OCI-LY3 (cell line): ENCODE results near the gene PIGC.

Experiments
- H2AFZ ChIP-seq: fragments of 200-600, 300-600 bp; shearing (Covaris generic); 2 replicates; pipeline ENCODE4 v1.6.0; 2014; ENCODE audit warnings: antibody characterized with exemption, low read depth, low read length
- H3K27ac ChIP-seq: fragments of 200-600, 300-600 bp; sonication (generic); 2 replicates; pipeline ENCODE4 v1.5.1; 2014; ENCODE audit warnings: mild to moderate bottlenecking, low read length, moderate library complexity, mixed read lengths
- H3K27me3 ChIP-seq: fragments of 200-600, 300-600 bp; sonication (generic); 2 replicates; pipeline ENCODE4 v1.6.1; 2014; ENCODE audit warnings: low read depth, low read length, mixed read lengths
- H3K36me3 ChIP-seq: fragments of 200-600, 300-600 bp; sonication (generic); replicated peaks from 2 replicates; pipeline ENCODE3; 2014; ENCODE audit warnings: low read depth, low read length, mixed read lengths
- H3K4me1 ChIP-seq: fragments of 300-600, 200-600 bp; sonication (generic); 2 replicates; pipeline ENCODE4 v1.6.1; 2014; ENCODE audit warnings: low read length, mixed read lengths
- H3K4me2 ChIP-seq: fragments of 200-600, 300-600 bp; sonication (generic); 2 replicates; pipeline ENCODE4 v1.6.1; 2014; ENCODE audit warnings: low read length, mixed read lengths
- H3K4me3 ChIP-seq: fragments of 300-600, 200-600 bp; sonication (generic); 2 replicates; pipeline ENCODE4 v1.5.1; 2014; ENCODE audit warnings: antibody characterized with exemption, mild to moderate bottlenecking, low read length, moderate library complexity
- H3K79me2 ChIP-seq: fragments of 300-600, 200-600 bp; shearing (Covaris generic); 2 replicates; pipeline ENCODE4 v1.6.1; 2014; ENCODE audit warnings: mild to moderate bottlenecking, low read length, mixed read lengths
- H3K9ac ChIP-seq: fragments of 300-600, 200-600 bp; shearing (Covaris generic); 2 replicates; pipeline ENCODE4 v1.6.0; 2014; ENCODE audit warnings: mild to moderate bottlenecking, low read length, moderate library complexity
- H3K9me3 ChIP-seq: fragments of 200-600, 300-600 bp; shearing (Covaris generic); 2 replicates; pipeline ENCODE4 v1.6.1; 2014; ENCODE audit warnings: low read length, mixed read lengths; ENCODE audit not compliant: insufficient read depth
- H4K20me1 ChIP-seq: fragments of 200-600, 300-600 bp; sonication (generic); 2 replicates; pipeline ENCODE4 v1.6.1; 2016; ENCODE audit warnings: low read length, mixed read lengths; ENCODE audit not compliant: insufficient read depth
- CTCF ChIP-seq: fragments of 200-600, 300-600 bp; sonication (generic); IDR thresholded peaks from 2 replicates; pipeline ENCODE4 v1.5.1; 2014; ENCODE audit warnings: antibody characterized with exemption, low read length, low read depth
- EZH2phosphoT487 ChIP-seq: fragments of 200-600 bp; shearing (Covaris generic); IDR thresholded peaks from 2 replicates; pipeline ENCODE4 v1.6.1; 2018; ENCODE audit warnings: antibody characterized with exemption, mixed run types, low read depth

PIGC gene

GRCh38 chr1:172469717-172470116, 25.8 kb upstream of the PIGC start:
- no peak overlapping the region for H3K9ac ChIP-seq
- H3K79me2 ChIP-seq: no peaks in the 10 kb centered on the region
- no peaks in the 10 kb centered on the region for H3K9me3 ChIP-seq
- H3K4me2 ChIP-seq: no peak overlapping the region
- no peak overlapping the region for H3K4me3 ChIP-seq
- TF ChIP-seq CTCF (no peak), EZH2phosphoT487 (no peak)
- no peak overlapping the region for H3K27ac ChIP-seq
- no peaks in the 10 kb centered on the region for H4K20me1 ChIP-seq
- no peaks in the 10 kb centered on the region for H3K36me3 ChIP-seq
- no peaks in the 10 kb centered on the region for H3K27me3 ChIP-seq
- H3K4me1 ChIP-seq: no peaks in the 10 kb centered on the region
- H2AFZ ChIP-seq: no peak overlapping the region

GRCh38 chr1:172468296-172468695, 24.4 kb upstream of the PIGC start:
- Histone ChIP-seq H3K27me3 (no peaks in the 10 kb centered on the region), H3K4me3 (no peak overlapping the region), H3K4me1 (no peaks in the 10 kb centered on the region), H3K36me3 (no peaks in the 10 kb centered on the region), H4K20me1 (no peaks in the 10 kb centered on the region), H2AFZ (no peak overlapping the region), H3K79me2 (no peaks in the 10 kb centered on the region), H3K27ac (no peak overlapping the region), H3K9ac (no peak overlapping the region), H3K4me2 (no peak overlapping the region), H3K9me3 (no peaks in the 10 kb centered on the region)
- TF ChIP-seq CTCF (no peak), EZH2phosphoT487 (no peak)

- H3K4me1 ChIP-seq: no peaks in the 10 kb centered on the region
- no peak overlapping the region for H3K4me2 ChIP-seq
- H3K9ac ChIP-seq: no peak overlapping the region
- H3K27me3 ChIP-seq: no peaks in the 10 kb centered on the region
- H3K4me3 ChIP-seq: no peak overlapping the region
- no peak overlapping the region for H2AFZ ChIP-seq
- H3K9me3 ChIP-seq: no peaks in the 10 kb centered on the region
- TF ChIP-seq CTCF (no peak), EZH2phosphoT487 (no peak)
- H3K36me3 ChIP-seq: no peaks in the 10 kb centered on the region
- H4K20me1 ChIP-seq: no peaks in the 10 kb centered on the region
- no peaks in the 10 kb centered on the region for H3K79me2 ChIP-seq
- H3K27ac ChIP-seq: no peak overlapping the region
These were observed 23.6 kb upstream of the PIGC start for GRCh38 chr1:172467446-172467845.

- H3K27me3 ChIP-seq: no peaks in the 10 kb centered on the region
- H3K4me2 ChIP-seq: no peak overlapping the region
- H3K9ac ChIP-seq: no peak overlapping the region
- no peak for TF ChIP-seq CTCF
- TF ChIP-seq EZH2phosphoT487: no peak
- H2AFZ ChIP-seq: no peak overlapping the region
- H3K4me3 ChIP-seq: no peak overlapping the region
- no peak overlapping the region for H3K27ac ChIP-seq
- no peaks in the 10 kb centered on the region for H3K79me2 ChIP-seq
- no peaks in the 10 kb centered on the region for H3K36me3 ChIP-seq
- H3K4me1 ChIP-seq: no peaks in the 10 kb centered on the region
- no peaks in the 10 kb centered on the region for H4K20me1 ChIP-seq
- H3K9me3 ChIP-seq: no peaks in the 10 kb centered on the region
These were observed 23.0 kb upstream of the PIGC start for GRCh38 chr1:172466795-172467407.
